ENCODE results near the gene TRPM3.

DNA sequence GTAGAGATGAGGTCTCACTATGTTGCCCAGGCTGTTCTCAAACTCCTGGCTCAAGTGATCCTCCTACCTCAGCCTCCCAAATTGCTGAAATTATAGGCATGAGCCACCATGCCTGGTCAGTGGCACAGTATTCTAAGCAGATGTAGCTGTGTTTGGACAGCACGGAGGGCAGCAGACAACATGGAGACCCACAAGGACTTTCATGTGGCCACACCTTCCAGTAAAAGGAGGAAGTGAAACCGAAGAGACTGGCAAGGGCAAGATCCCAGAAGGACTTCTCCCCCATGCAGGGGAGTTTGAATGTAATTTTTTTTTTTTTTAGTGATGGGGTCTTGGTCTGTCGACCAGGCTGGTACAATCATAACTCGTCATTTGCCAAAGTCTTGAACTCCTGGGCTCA is 172.2 kb downstream of the TRPM3 start:
- TF ChIP-seq, protein P1, sequence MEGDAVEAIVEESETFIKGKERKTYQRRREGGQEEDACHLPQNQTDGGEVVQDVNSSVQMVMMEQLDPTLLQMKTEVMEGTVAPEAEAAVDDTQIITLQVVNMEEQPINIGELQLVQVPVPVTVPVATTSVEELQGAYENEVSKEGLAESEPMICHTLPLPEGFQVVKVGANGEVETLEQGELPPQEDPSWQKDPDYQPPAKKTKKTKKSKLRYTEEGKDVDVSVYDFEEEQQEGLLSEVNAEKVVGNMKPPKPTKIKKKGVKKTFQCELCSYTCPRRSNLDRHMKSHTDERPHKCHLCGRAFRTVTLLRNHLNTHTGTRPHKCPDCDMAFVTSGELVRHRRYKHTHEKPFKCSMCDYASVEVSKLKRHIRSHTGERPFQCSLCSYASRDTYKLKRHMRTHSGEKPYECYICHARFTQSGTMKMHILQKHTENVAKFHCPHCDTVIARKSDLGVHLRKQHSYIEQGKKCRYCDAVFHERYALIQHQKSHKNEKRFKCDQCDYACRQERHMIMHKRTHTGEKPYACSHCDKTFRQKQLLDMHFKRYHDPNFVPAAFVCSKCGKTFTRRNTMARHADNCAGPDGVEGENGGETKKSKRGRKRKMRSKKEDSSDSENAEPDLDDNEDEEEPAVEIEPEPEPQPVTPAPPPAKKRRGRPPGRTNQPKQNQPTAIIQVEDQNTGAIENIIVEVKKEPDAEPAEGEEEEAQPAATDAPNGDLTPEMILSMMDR (IDR thresholded peaks at IDR 0.05), result no peak
- TF ChIP-seq POLR2A (IDR thresholded peaks at IDR 0.05), result no peak

Data from adrenal gland (tissue), 5 donors.